Natural killer cell (primary cell): Measurements from ENCODE around the gene ZNF664. TPM values are rescaled to one million over a fixed set of nuclear protein-coding genes. Genes with fewer than 3 reads are reported as not detected.
A peak's percentile ranks its signal among the peaks of the same experiment; 100 is the strongest.

ENCODE experiments used
- ATAC-seq, 3 donors: fragments of 150-1000 bp in 2 of 3; fragments of 200-7000 bp in 1 of 3; cut with Tn5 transposase; 1 replicate in 1 of 3; 2 replicates in 2 of 3; pipeline ENCODE4 v1.10.0; 2021; ENCODE audit warnings: mild to moderate bottlenecking in 2 of 3, moderate library complexity in 2 of 3
- DNase-seq, 2 donors: peaks; one replicate each; pipeline versions ENCODE4 v3.0.0 to v3.0.0-alpha.2; 2013 to 2021; ENCODE audit warnings: mixed read lengths in 1 of 2
- H3K27ac ChIP-seq: one replicate; pipeline ENCODE4 v1.5.1; 2013; ENCODE audit warnings: mild to moderate bottlenecking, low read length
- H3K27me3 ChIP-seq: one replicate; pipeline ENCODE4 v1.6.1; 2013; ENCODE audit warnings: low read length; ENCODE audit not compliant: control insufficient read depth, insufficient read depth
- H3K36me3 ChIP-seq: one replicate; pipeline ENCODE4 v1.6.1; 2013; ENCODE audit warnings: low read length; ENCODE audit not compliant: control insufficient read depth, insufficient read depth
- H3K4me1 ChIP-seq: one replicate; pipeline ENCODE4 v1.6.1; 2013; ENCODE audit warnings: low read length; ENCODE audit not compliant: control insufficient read depth, insufficient read depth
- H3K4me3 ChIP-seq: one replicate; pipeline ENCODE4 v1.5.1; 2013; ENCODE audit warnings: low read length
- H3K9me3 ChIP-seq: one replicate; pipeline ENCODE4 v1.6.1; 2013; ENCODE audit warnings: low read length; ENCODE audit not compliant: control insufficient read depth, insufficient read depth
- H3K27ac Mint-ChIP-seq, 2 donors: one replicate each; pipeline ENCODE4 v1.8.0; 2022; ENCODE audit warnings: mild to moderate bottlenecking in 2 of 2, mixed read lengths in 2 of 2, moderate library complexity in 1 of 2
- H3K27me3 Mint-ChIP-seq, 2 donors: one replicate each; pipeline ENCODE4 v1.8.0; 2022; ENCODE audit warnings: low read depth in 2 of 2, mixed read lengths in 2 of 2
- H3K36me3 Mint-ChIP-seq: one replicate; pipeline ENCODE4 v1.8.0; 2022; ENCODE audit warnings: mixed read lengths
- H3K4me1 Mint-ChIP-seq, 2 donors: one replicate each; pipeline ENCODE4 v1.8.0; 2022; ENCODE audit warnings: mixed read lengths in 2 of 2
- H3K4me3 Mint-ChIP-seq: one replicate; pipeline ENCODE4 v1.8.0; 2022; ENCODE audit warnings: mild to moderate bottlenecking, moderate library complexity, mixed read lengths
- H3K9me3 Mint-ChIP-seq, 2 donors: one replicate each; pipeline ENCODE4 v1.8.0; 2022; ENCODE audit warnings: mixed read lengths in 2 of 2
- CTCF ChIP-seq: fragments of 200-600 bp; IDR thresholded peaks from one replicate; pipeline ENCODE4 v1.8.0; 2022; ENCODE audit warnings: antibody characterized with exemption
- WGBS: methylation state at CpG from one replicate; pipeline ENCODE4 v1.1.7; 2013; ENCODE audit warnings: missing lambda C conversion rate; ENCODE audit not compliant: insufficient coverage; 5-methylcytosine and 5-hydroxymethylcytosine counted together
- intact Hi-C: fragments of 100-400 bp; cut with micrococcal nuclease; formaldehyde crosslinking; loops from one replicate; pipeline ENCODE4 v1.14.2; 2022
- total RNA-seq, 4 donors: library from RNA; stranded (reverse); fragments of 120-200 nt in 1 of 4; gene quantifications; one replicate each; pipeline versions ENCODE4 v1.2.3 to v1.2.4, GENCODE V29; 2013 to 2022

ZNF664 gene
- total RNA-seq, 3 donors from 2014 or later (not counting 1 experiment from before 2014, with no cell fraction given), result 36.0 to 47.3 (median 46.9) TPM

DNA sequence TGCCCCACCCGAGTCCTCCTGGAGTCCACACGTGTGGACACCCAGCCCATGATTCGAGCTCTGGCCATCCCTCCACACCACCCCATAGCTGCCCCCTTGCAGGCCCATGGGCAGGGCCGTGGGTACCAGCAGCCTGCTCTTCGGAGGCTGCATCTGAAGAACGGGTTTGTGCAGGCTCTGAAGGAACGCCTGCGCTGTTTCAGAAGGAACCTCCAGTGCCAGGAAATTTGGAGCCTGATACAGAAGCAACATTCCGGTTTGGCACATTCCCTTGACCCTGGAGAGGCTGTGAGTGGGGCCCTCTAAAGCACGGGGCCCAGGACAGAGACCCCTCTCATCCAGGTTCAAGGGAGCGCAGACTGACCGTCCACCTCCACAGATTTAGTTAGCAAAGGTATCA is 57.0 kb downstream of the ZNF664 start:
- H3K9me3 Mint-ChIP-seq, result no peaks in the 10 kb centered on the region
- H3K36me3 ChIP-seq, result no peaks in the 10 kb centered on the region
- intact Hi-C loops, result no loop called here
- TF ChIP-seq CTCF, result no peak
- H3K27me3 ChIP-seq, result no peaks in the 10 kb centered on the region
- H3K27ac Mint-ChIP-seq, result no peak overlapping the region
- H3K9me3 ChIP-seq, result no peaks in the 10 kb centered on the region
- no peak overlapping the region for H3K4me3 ChIP-seq
- no peaks in the 10 kb centered on the region for H3K4me1 ChIP-seq
- H3K4me3 Mint-ChIP-seq, result no peak overlapping the region
- H3K36me3 Mint-ChIP-seq, result no peaks in the 10 kb centered on the region
- no peak overlapping the region for H3K27ac ChIP-seq
- ATAC-seq, result no peak
- H3K4me1 Mint-ChIP-seq, result no peaks in the 10 kb centered on the region
- no peak for DNase-seq
- WGBS, result 91% methylated on average over 12 of the region's 12 CpGs
- peaks cover 4 to 13% of the 10 kb centered on the region in 2 donors for H3K27me3 Mint-ChIP-seq

- no peaks in the 10 kb centered on the region for H3K4me1 ChIP-seq
- H3K27ac ChIP-seq, result no peak overlapping the region
- H3K4me3 ChIP-seq, result no peak overlapping the region
- no peak for ATAC-seq
- Mint-ChIP-seq H3K9me3 (no peaks in the 10 kb centered on the region), H3K36me3 (no peaks in the 10 kb centered on the region), H3K4me3 (no peak overlapping the region), H3K27me3 (peaks cover 4 to 18% of the 10 kb centered on the region in 2 donors), H3K27ac (no peak overlapping the region), H3K4me1 (no peaks in the 10 kb centered on the region)
- no peaks in the 10 kb centered on the region for H3K27me3 ChIP-seq
- intact Hi-C loops, result no loop called here
- no peak for TF ChIP-seq CTCF
- DNase-seq, result no peak
- 75% methylated on average over 12 of the region's 12 CpGs for WGBS
- H3K36me3 ChIP-seq, result no peaks in the 10 kb centered on the region
- no peaks in the 10 kb centered on the region for H3K9me3 ChIP-seq
Observed at GRCh38 chr12:124030510-124030909, 57.5 kb downstream of the ZNF664 start.

GRCh38 chr12:124031058-124031457 is 58.0 kb downstream of the ZNF664 start:
- Mint-ChIP-seq H3K27me3 (peaks cover 4 to 21% of the 10 kb centered on the region in 2 donors), H3K4me3 (no peak overlapping the region), H3K9me3 (no peaks in the 10 kb centered on the region), H3K4me1 (no peaks in the 10 kb centered on the region), H3K36me3 (no peaks in the 10 kb centered on the region), H3K27ac (no peak overlapping the region)
- WGBS, result 74% methylated on average over 4 of the region's 5 CpGs
- Histone ChIP-seq H3K27me3 (no peaks in the 10 kb centered on the region), H3K9me3 (no peaks in the 10 kb centered on the region), H3K36me3 (no peaks in the 10 kb centered on the region), H3K4me3 (no peak overlapping the region), H3K27ac (no peak overlapping the region), H3K4me1 (no peaks in the 10 kb centered on the region)
- intact Hi-C loops, result no loop called here
- no peak for TF ChIP-seq CTCF
- ATAC-seq (no peak), DNase-seq (no peak)

GRCh38 chr12:124032265-124032886 is 59.4 kb downstream of the ZNF664 start:
- Histone ChIP-seq H3K36me3 (no peaks in the 10 kb centered on the region), H3K4me3 (no peak overlapping the region), H3K4me1 (no peaks in the 10 kb centered on the region), H3K9me3 (no peaks in the 10 kb centered on the region), H3K27ac (no peak overlapping the region), H3K27me3 (no peaks in the 10 kb centered on the region)
- intact Hi-C loops, result loop anchor here (1.0 kb wide), 1 partner anchor 127 kb away; no protein-coding TSS in a partner anchor
- 59% methylated on average over 9 of the region's 9 CpGs for WGBS
- peaks cover 5 to 7% of the 10 kb centered on the region in 2 donors for H3K4me1 Mint-ChIP-seq
- H3K4me3 Mint-ChIP-seq, result no peak overlapping the region
- ATAC-seq (peak in 2 of 3 donors; percentile 38 to 52), DNase-seq (peak in 1 of 2 donors; percentile 59)
- no peaks in the 10 kb centered on the region for H3K9me3 Mint-ChIP-seq
- no peak overlapping the region for H3K27ac Mint-ChIP-seq
- peaks cover 13 to 34% of the 10 kb centered on the region in 2 donors for H3K27me3 Mint-ChIP-seq
- TF ChIP-seq CTCF, result peak; percentile 70
- no peaks in the 10 kb centered on the region for H3K36me3 Mint-ChIP-seq
